BE2C (cell line): ENCODE data around the gene OTOF.

ENCODE experiments used
- DNase-seq: peaks from one replicate; pipeline ENCODE4 v3.0.0-alpha.2; 2020
- H3K27me3 ChIP-seq: fragments of 250-450 bp; sonication (Bioruptor Pico); 2 replicates; pipeline ENCODE4 v1.5.1; 2020; ENCODE audit warnings: mild to moderate bottlenecking
- H3K36me3 ChIP-seq: fragments of 250-450 bp; sonication (Bioruptor Pico); 2 replicates; pipeline ENCODE4 v1.5.1; 2020; ENCODE audit warnings: mild to moderate bottlenecking
- H3K4me1 ChIP-seq: fragments of 250-450 bp; sonication (Bioruptor Pico); 2 replicates; pipeline ENCODE4 v1.5.1; 2020
- H3K4me3 ChIP-seq: 2 replicates; pipeline ENCODE4 v1.5.1; 2011; ENCODE audit warnings: low read depth, low read length
- H3K9me3 ChIP-seq: fragments of 250-450 bp; sonication (Bioruptor Pico); 2 replicates; pipeline ENCODE4 v1.5.1; 2020
- CTCF ChIP-seq: IDR thresholded peaks from 2 replicates; pipeline ENCODE4 v1.5.1; 2012; ENCODE audit warnings: mild to moderate bottlenecking, low read depth, low read length

Gene OTOF

GRCh38 chr2:26414311-26414710 lies 63.6 kb downstream of the OTOF start:
- H3K4me1 ChIP-seq = no peaks in the 10 kb centered on the region
- DNase-seq = no peak
- no peaks in the 10 kb centered on the region for H3K9me3 ChIP-seq
- no peak for TF ChIP-seq CTCF
- H3K27me3 ChIP-seq = no peaks in the 10 kb centered on the region
- no peaks in the 10 kb centered on the region for H3K36me3 ChIP-seq
- H3K4me3 ChIP-seq = no peak overlapping the region

- Histone ChIP-seq H3K27me3 (no peaks in the 10 kb centered on the region), H3K36me3 (no peaks in the 10 kb centered on the region), H3K4me3 (no peak overlapping the region), H3K9me3 (no peaks in the 10 kb centered on the region), H3K4me1 (no peaks in the 10 kb centered on the region)
- no peak for DNase-seq
- TF ChIP-seq CTCF = no peak
Observed at GRCh38 chr2:26412091-26412673, 65.7 kb downstream of the OTOF start.

GRCh38 chr2:26411419-26411818 lies 66.5 kb downstream of the OTOF start:
- Histone ChIP-seq H3K9me3 (no peaks in the 10 kb centered on the region), H3K4me1 (no peaks in the 10 kb centered on the region), H3K27me3 (no peaks in the 10 kb centered on the region), H3K4me3 (no peak overlapping the region), H3K36me3 (no peaks in the 10 kb centered on the region)
- DNase-seq = no peak
- no peak for TF ChIP-seq CTCF

GRCh38 chr2:26410764-26411243 lies 67.1 kb downstream of the OTOF start:
- no peak for TF ChIP-seq CTCF
- Histone ChIP-seq H3K4me3 (no peak overlapping the region), H3K4me1 (no peaks in the 10 kb centered on the region), H3K9me3 (no peaks in the 10 kb centered on the region), H3K36me3 (no peaks in the 10 kb centered on the region), H3K27me3 (no peaks in the 10 kb centered on the region)
- DNase-seq = no peak

GRCh38 chr2:26409785-26410184 lies 68.1 kb downstream of the OTOF start:
- H3K4me1 ChIP-seq = no peaks in the 10 kb centered on the region
- TF ChIP-seq CTCF = no peak

GRCh38 chr2:26407526-26407925 lies 70.4 kb downstream of the OTOF start:
- H3K9me3 ChIP-seq = no peaks in the 10 kb centered on the region
- no peak for TF ChIP-seq CTCF
- no peak overlapping the region for H3K4me3 ChIP-seq
- DNase-seq = no peak
- no peaks in the 10 kb centered on the region for H3K27me3 ChIP-seq
- no peaks in the 10 kb centered on the region for H3K4me1 ChIP-seq
- no peaks in the 10 kb centered on the region for H3K36me3 ChIP-seq

More at GRCh38 chr2:26409785-26410184, 68.1 kb downstream of the OTOF start:
- H3K36me3 ChIP-seq = no peaks in the 10 kb centered on the region
- no peak for DNase-seq
- H3K4me3 ChIP-seq = no peak overlapping the region
- H3K9me3 ChIP-seq = no peaks in the 10 kb centered on the region
- no peaks in the 10 kb centered on the region for H3K27me3 ChIP-seq
